Neural cell (in vitro differentiated cells): Measurements from ENCODE around the gene SHANK3.
"Not testable (repeated sequence)": the region's sequence is repeated elsewhere in the genome, so short reads cannot be mapped to it uniquely, and the experiment has no call there.

Source experiments
- CTCF ChIP-seq: fragments of 450-650 bp; IDR thresholded peaks from 2 replicates; pipeline ENCODE4 v1.5.1; 2014; ENCODE audit warnings: antibody characterized with exemption, mild to moderate bottlenecking, moderate library complexity; ENCODE audit not compliant: poor library complexity, severe bottlenecking
- REST ChIP-seq: IDR thresholded peaks from 2 replicates; pipeline ENCODE4 v1.6.1; 2012; ENCODE audit warnings: borderline replicate concordance

- not testable (repeated sequence) for TF ChIP-seq CTCF, REST
These were observed 29.4 kb upstream of the SHANK3 start for GRCh38 chr22:50643021-50643820.
